Activated CD4-positive, alpha-beta memory T cell treated with anti-CD3 and anti-CD28 coated beads for 36 hours (primary cell): ENCODE results near the gene ENO2. TPM values are rescaled to one million over a fixed set of nuclear protein-coding genes. Genes with fewer than 3 reads are reported as not detected.
"Not testable (repeated sequence)": the region's sequence is repeated elsewhere in the genome, so short reads cannot be mapped to it uniquely, and the experiment has no call there.

Experiments
- CTCF ChIA-PET: fragments of 350-600 bp; sonication (Branson Sonifier 250); formaldehyde crosslinking; loops from one replicate; lab custom pipeline; 2021; ENCODE audit warnings: antibody characterized with exemption, inconsistent platforms; lab: Charles Lee
- POLR2A ChIA-PET: fragments of 350-600 bp; sonication (Branson Sonifier 250); formaldehyde crosslinking; loops from one replicate; lab custom pipeline; 2021; ENCODE audit warnings: antibody characterized with exemption; lab: Charles Lee
- DNase-seq: peaks from one replicate; pipeline ENCODE4 v3.0.0-alpha.2; 2020
- H3K27ac Mint-ChIP-seq: one replicate; pipeline ENCODE4 v1.8.0; 2021; ENCODE audit warnings: mixed read lengths
- H3K27me3 Mint-ChIP-seq: one replicate; pipeline ENCODE4 v1.8.0; 2021; ENCODE audit warnings: mixed read lengths
- H3K36me3 Mint-ChIP-seq: one replicate; pipeline ENCODE4 v1.8.0; 2021; ENCODE audit warnings: mixed read lengths
- H3K4me1 Mint-ChIP-seq: one replicate; pipeline ENCODE4 v1.8.0; 2021; ENCODE audit warnings: low read depth, mixed read lengths
- H3K4me3 Mint-ChIP-seq: one replicate; pipeline ENCODE4 v1.8.0; 2021; ENCODE audit warnings: mild to moderate bottlenecking, mixed read lengths
- H3K9me3 Mint-ChIP-seq: one replicate; pipeline ENCODE4 v1.8.0; 2021; ENCODE audit warnings: mixed read lengths
- intact Hi-C: fragments of 100-400 bp; cut with micrococcal nuclease; formaldehyde crosslinking; loops from one replicate; pipeline ENCODE4 v1.15.1; 2023
- total RNA-seq, 2 experiments: library from RNA; stranded (reverse); gene quantifications; one replicate each; pipeline ENCODE4 v1.2.3, GENCODE V29; 2021

The ENO2 gene
- total RNA-seq, 2 experiments from 2014 or later: 185 to 193 TPM

DNA sequence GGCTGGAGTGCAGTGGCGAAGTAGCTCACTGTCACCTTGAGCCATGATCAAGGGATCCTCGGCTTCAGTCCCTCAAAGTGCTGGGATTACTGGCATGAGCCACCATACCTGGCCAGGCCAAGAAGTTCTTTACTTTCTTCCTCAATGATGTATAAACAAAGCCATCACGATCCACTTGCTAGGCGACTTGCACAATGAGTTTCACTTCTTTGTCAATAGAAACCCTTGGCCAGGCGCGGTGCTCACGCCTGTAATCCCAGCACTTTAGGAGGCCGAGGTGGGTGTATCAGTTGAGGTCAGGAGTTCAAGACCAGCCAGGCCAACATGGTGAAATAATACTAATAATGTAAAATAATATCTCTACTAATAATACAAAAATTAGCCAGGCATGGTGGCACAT is 26.9 kb upstream of the ENO2 start:
- H3K4me3 Mint-ChIP-seq: no peak overlapping the region
- POLR2A ChIA-PET: interaction anchor here (1.0 kb wide), 1 partner anchor 14 kb away, joined by 3 read pairs; the partner anchor contains the start of gene SPSB2
- DNase-seq: no peak
- intact Hi-C loops: no loop called here
- H3K36me3 Mint-ChIP-seq: peaks cover 8% of the 10 kb centered on the region
- H3K4me1 Mint-ChIP-seq: peaks cover 15% of the 10 kb centered on the region
- H3K27ac Mint-ChIP-seq: no peak overlapping the region
- CTCF ChIA-PET: no interaction called here
- no peaks in the 10 kb centered on the region for H3K27me3 Mint-ChIP-seq
- no peaks in the 10 kb centered on the region for H3K9me3 Mint-ChIP-seq

DNA sequence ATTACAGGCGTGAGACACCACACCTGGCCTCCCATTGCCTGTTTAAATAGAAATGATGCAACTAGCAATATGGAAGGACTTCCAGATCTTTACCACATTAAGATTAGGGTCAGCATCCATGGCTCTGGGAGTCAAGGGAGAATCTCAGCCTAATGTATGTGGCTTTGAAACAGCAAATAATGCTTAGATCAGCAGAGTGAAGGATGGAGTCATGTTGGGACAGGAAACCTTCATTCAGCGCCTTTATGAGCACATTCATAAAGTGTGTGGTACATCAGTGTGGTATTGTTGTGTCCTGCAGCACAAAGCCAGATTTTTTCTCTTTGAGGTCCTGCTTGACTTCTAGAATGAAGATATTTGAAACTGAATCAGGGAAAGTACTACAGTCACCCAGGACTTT is 26.0 kb upstream of the ENO2 start:
- Mint-ChIP-seq H3K4me3 (no peak overlapping the region), H3K36me3 (peaks cover 8% of the 10 kb centered on the region), H3K9me3 (no peaks in the 10 kb centered on the region), H3K4me1 (peaks cover 17% of the 10 kb centered on the region), H3K27me3 (no peaks in the 10 kb centered on the region), H3K27ac (peak overlapping the region; percentile 38)
- POLR2A ChIA-PET: no interaction called here
- intact Hi-C loops: no loop called here
- DNase-seq: no peak
- CTCF ChIA-PET: no interaction called here

DNA sequence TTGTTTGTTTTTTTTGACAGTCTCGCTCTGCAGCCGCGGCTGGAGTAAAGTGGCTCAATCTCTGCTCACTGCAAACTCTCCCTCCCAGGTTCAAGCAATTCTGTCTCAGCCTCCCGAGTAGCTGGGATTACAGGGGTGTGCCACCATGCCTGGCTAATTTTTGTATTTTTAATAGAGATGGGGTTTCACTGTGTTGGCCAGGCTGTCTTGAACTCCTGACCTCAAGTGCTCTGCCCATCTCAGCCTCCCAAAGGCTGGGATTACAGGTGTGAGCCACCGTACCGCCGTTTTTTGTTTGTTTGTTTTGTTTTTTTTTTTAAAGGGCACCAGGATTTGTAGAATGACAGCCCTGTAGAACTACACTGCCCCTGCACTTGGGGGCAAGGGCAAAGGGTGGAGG is 25.6 kb upstream of the ENO2 start:
- H3K4me3 Mint-ChIP-seq, H3K9me3 Mint-ChIP-seq, H3K36me3 Mint-ChIP-seq, POLR2A ChIA-PET, intact Hi-C loops, H3K27me3 Mint-ChIP-seq, DNase-seq: not testable (repeated sequence)
- CTCF ChIA-PET: interaction anchor here (3.2 kb wide), 1 partner anchor 20 kb away, joined by 27 read pairs; no protein-coding TSS in a partner anchor
- Mint-ChIP-seq H3K27ac (peak overlapping the region; percentile 38), H3K4me1 (peaks cover 17% of the 10 kb centered on the region)

DNA sequence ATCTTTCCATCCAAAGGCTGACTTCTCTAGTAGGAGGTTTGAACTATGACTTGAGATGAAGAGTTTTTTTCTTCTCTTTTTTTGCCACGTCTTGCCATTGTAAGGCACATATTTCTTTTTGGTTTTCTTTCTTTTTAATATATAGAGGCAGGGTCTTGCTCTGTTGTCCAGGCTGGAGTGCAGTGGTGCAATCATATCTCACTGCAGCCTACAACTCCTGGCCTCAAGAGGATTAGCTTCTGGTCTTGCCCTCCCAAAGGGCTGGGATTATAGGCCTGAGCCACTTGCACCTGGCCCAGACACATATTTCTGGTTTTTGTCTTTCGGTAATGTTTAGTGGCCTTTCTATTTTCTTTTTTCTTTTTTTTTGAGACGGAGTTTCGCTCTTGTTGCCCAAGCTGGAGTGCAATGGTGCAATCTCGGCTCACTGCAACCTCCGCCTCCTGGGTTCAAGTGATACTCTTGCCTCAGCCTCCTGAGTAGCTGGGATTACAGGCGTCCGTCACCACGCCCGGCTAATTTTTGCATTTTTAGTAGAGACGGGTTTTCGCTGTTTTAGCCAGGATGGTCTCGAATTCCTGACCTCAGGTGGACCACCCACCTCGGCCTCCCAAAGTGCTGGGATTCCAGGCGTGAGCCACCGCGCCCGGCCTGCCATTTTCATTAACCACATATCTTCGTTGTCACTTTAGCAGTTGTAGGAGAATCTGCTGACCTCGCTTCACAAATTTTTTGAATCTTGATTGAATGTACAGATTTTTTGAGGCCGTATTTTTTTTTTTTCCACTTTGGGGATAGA is 24.4 kb upstream of the ENO2 start:
- intact Hi-C loops: not testable (repeated sequence)
- CTCF ChIA-PET: interaction anchor here (3.2 kb wide), 1 partner anchor 21 kb away, joined by 27 read pairs; no protein-coding TSS in a partner anchor

DNA sequence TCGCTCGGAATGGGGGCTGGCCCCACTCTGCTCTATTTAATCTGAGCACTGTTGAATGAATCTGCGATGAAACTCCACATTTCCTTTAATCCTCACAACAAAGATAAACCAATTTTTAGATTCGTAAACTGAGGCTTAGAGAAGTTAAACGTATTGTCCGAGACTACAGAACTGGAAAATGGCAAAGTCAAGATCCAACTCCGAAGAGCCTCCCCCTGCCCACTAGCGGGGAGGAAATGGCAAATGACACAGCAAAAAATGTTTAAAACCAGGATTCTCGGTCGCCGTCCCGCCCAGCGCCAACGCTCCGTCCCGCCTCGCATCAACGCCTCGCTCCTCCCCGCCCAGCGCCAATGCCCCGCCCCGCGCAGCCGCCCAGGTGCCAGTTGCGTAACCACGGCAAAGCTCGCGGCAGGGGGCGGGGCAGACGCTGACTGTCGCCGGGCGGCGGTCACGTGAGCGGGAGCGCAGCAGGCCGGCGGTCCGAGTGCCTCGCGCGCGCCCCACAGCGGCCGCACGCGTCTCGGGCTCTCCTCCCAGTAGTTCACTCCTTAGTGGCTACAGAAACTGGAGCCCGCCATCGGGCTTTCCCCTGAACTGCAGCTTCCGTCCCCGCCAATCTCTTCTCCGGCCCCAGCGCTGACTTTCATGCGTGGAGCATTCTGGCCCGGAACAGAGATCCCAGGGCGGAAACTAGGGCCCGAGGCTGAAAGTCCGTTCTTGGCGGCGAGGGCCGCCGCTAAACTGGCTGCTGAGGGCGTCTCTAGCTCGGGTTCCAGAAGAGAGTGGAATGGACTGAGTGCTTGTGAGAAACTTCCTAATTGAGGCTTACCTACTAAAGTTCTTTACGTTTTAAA is 23.4 kb upstream of the ENO2 start:
- no peaks in the 10 kb centered on the region for H3K27me3 Mint-ChIP-seq
- peaks cover 2% of the 10 kb centered on the region for H3K36me3 Mint-ChIP-seq
- H3K4me1 Mint-ChIP-seq: peaks cover 17% of the 10 kb centered on the region
- H3K4me3 Mint-ChIP-seq: peak overlapping the region; percentile 84
- ChIA-PET POLR2A (interaction anchor here (0.8 to 2.0 kb wide), 14 partner anchors 13 to 201 kb away, joined by 3 to 24 read pairs (median 5); partner anchors contain the start of genes C12orf57, CD4, CDCA3 and ENO2), CTCF (interaction anchor here (0.6 to 3.2 kb wide), 37 partner anchors 9 to 222 kb away, joined by 3 to 53 read pairs (median 5); partner anchors contain the start of genes C12orf57, CD4, CDCA3 and COPS7A)
- H3K9me3 Mint-ChIP-seq: no peaks in the 10 kb centered on the region
- H3K27ac Mint-ChIP-seq: peak overlapping the region; percentile 97
- intact Hi-C loops: loop anchor here (1.0 kb wide), 7 partner anchors 13 to 138 kb away; partner anchors contain the start of genes ENO2, LRRC23, MLF2 and RNU7-1
- peak; percentile 99 for DNase-seq

More for the DNA sequence above, 24.4 kb upstream of the ENO2 start:
- peak overlapping the region; percentile 97 for H3K27ac Mint-ChIP-seq
- POLR2A ChIA-PET, H3K27me3 Mint-ChIP-seq, DNase-seq, H3K36me3 Mint-ChIP-seq, H3K9me3 Mint-ChIP-seq: not testable (repeated sequence)
- peak overlapping the region; percentile 84 for H3K4me3 Mint-ChIP-seq
- H3K4me1 Mint-ChIP-seq: peaks cover 17% of the 10 kb centered on the region

DNA sequence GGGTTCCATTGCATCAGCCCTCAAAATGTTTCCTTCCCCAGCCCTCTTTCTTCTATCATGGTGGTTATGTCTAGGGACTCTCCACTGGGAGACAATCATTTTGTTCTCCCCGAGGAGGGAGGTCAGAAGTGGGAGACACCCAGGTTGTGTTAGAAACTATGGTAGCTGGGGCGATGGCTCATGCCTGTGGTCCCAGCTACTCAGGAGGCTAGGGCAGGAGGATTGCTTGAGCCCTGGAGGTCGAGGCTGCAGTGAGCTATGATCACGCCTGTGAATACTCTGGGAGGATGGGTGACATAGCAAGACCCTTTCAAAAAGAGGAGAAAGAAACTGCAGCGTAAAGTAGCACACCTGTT is 22.8 kb upstream of the ENO2 start:
- Mint-ChIP-seq H3K27ac (peak overlapping the region; percentile 97), H3K4me1 (peaks cover 17% of the 10 kb centered on the region), H3K9me3 (no peaks in the 10 kb centered on the region), H3K4me3 (peak overlapping the region; percentile 82), H3K36me3 (peaks cover 2% of the 10 kb centered on the region), H3K27me3 (no peaks in the 10 kb centered on the region)
- intact Hi-C loops: loop anchor here (1.0 kb wide), 7 partner anchors 13 to 138 kb away; partner anchors contain the start of genes ENO2, LRRC23, MLF2 and RNU7-1
- peak; percentile 35 for DNase-seq
- ChIA-PET CTCF (interaction anchor here (0.6 to 3.2 kb wide), 33 partner anchors 8 to 221 kb away, joined by 3 to 53 read pairs (median 5); partner anchors contain the start of genes C12orf57, CD4, CDCA3 and COPS7A), POLR2A (interaction anchor here (0.8 to 2.0 kb wide), 14 partner anchors 13 to 202 kb away, joined by 3 to 24 read pairs (median 5); partner anchors contain the start of genes C12orf57, CD4, CDCA3 and ENO2)

GRCh38 chr12:6892683-6893082 is 21.7 kb upstream of the ENO2 start:
- Mint-ChIP-seq H3K4me1 (peaks cover 17% of the 10 kb centered on the region), H3K4me3 (peak overlapping the region; percentile 30)
- H3K36me3 Mint-ChIP-seq, H3K9me3 Mint-ChIP-seq, H3K27ac Mint-ChIP-seq, H3K27me3 Mint-ChIP-seq, DNase-seq, intact Hi-C loops: not testable (repeated sequence)
- ChIA-PET CTCF (interaction anchor here (2.0 to 2.4 kb wide), 4 partner anchors 20 to 65 kb away, joined by 4 to 53 read pairs (median 17); partner anchors contain the start of genes CDCA3, SPSB2 and USP5), POLR2A (interaction anchor here (2.0 kb wide), 2 partner anchors 22 to 51 kb away, joined by 8 to 9 read pairs; partner anchors contain the start of genes C12orf57, ENO2 and RNU7-1)

DNA sequence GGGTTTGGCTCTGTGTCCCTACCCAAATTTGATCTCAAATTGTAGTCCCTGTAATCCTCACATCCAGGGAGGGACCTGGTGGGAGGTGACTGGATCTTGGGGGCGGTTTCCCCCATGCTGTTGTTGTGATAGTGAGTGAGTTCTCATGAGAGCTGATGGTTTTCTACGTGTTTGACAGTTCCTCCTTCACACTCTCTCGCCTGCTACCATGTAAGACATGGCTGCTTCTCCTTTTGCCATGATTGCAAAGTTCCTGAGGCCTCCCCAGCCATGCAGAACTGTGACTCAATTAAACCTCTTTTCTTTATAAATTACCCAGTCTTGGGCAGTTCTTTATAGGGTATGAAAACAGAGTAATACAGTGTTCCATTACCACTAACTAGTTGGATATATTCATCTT is 20.1 kb upstream of the ENO2 start:
- CTCF ChIA-PET: interaction anchor here (0.6 to 1.0 kb wide), 2 partner anchors 44 to 70 kb away, joined by 3 to 6 read pairs; no protein-coding TSS in a partner anchor

DNA sequence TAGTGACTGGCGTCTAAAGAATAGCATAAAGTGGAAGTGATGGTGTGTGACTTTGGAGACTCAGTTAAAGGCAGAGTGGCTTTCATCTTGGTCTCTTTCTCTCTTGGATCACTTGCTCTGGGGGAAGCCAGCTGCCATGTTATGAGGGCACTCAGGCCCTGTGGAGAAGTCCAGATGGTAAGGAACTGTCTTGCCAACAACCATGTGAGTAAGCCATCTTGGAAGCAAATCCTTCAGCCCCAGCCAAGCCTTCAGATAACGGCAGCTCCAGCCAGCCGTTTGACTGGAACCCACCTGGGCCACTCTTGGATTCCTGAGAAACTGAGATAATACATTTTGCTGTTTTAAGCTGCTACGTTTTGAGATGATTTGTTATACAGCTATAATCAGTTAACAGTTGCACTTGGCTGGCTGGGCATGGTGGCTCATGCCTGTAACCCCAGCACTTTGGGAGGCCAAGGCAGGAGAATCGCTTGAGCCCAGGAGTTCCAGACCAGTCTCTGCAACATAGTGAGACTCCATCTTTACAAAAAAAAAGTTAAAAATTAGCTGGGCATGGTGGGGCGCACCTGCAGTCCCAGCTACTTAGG is 17.4 kb upstream of the ENO2 start:
- H3K9me3 Mint-ChIP-seq: no peaks in the 10 kb centered on the region
- H3K4me3 Mint-ChIP-seq: no peak overlapping the region
- no peak for DNase-seq
- H3K27ac Mint-ChIP-seq: no peak overlapping the region
- peaks cover 10% of the 10 kb centered on the region for H3K4me1 Mint-ChIP-seq
- no peaks in the 10 kb centered on the region for H3K36me3 Mint-ChIP-seq
- CTCF ChIA-PET: interaction anchor here (0.7 to 1.2 kb wide), 3 partner anchors 25 to 965 kb away, joined by 3 read pairs; no protein-coding TSS in a partner anchor
- no peaks in the 10 kb centered on the region for H3K27me3 Mint-ChIP-seq
- intact Hi-C loops: no loop called here
- POLR2A ChIA-PET: interaction anchor here (0.5 kb wide), 1 partner anchor 228 kb away, joined by 3 read pairs; no protein-coding TSS in a partner anchor

More for the DNA sequence above, 20.1 kb upstream of the ENO2 start:
- no peak overlapping the region for H3K4me3 Mint-ChIP-seq
- no peaks in the 10 kb centered on the region for H3K9me3 Mint-ChIP-seq
- H3K36me3 Mint-ChIP-seq: peaks cover 2% of the 10 kb centered on the region
- DNase-seq: no peak
- H3K27ac Mint-ChIP-seq: no peak overlapping the region
- no peaks in the 10 kb centered on the region for H3K27me3 Mint-ChIP-seq
- intact Hi-C loops: no loop called here
- peaks cover 17% of the 10 kb centered on the region for H3K4me1 Mint-ChIP-seq
- POLR2A ChIA-PET: no interaction called here

DNA sequence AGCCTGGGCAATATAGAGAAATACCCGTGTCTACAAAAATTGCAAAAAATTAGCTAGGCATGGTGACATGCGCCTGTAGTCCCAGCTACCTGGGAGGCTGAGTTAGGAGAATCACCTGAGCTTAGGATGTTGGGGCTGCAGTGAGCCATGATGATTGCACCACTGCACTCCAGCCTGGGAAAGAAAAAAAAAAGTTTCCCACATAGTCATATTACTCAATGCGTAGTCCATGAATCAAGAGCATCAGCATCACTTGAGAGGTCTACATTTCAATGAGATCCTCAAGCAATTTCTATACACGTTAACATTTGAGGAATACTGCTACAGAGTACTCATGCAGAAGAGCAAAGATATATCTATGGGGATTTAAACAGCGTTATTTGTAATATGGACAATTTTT is 15.0 kb upstream of the ENO2 start:
- CTCF ChIA-PET: interaction anchor here (0.7 to 1.5 kb wide), 3 partner anchors 8 to 146 kb away, joined by 4 to 7 read pairs (median 4); partner anchors contain the start of gene MLF2
- H3K9me3 Mint-ChIP-seq: no peaks in the 10 kb centered on the region
- no peaks in the 10 kb centered on the region for H3K36me3 Mint-ChIP-seq
- no peak for DNase-seq
- no peaks in the 10 kb centered on the region for H3K27me3 Mint-ChIP-seq
- H3K4me3 Mint-ChIP-seq: no peak overlapping the region
- H3K4me1 Mint-ChIP-seq: peaks cover 7% of the 10 kb centered on the region
- intact Hi-C loops: no loop called here
- POLR2A ChIA-PET: interaction anchor here (0.7 kb wide), 1 partner anchor 27 kb away, joined by 3 read pairs; the partner anchor contains the start of gene SPSB2
- H3K27ac Mint-ChIP-seq: no peak overlapping the region
